SK-N-SH treated with all-trans-retinoic acid at 6 μM for 48 hours (cell line): ENCODE measurements around the gene ARHGAP30.
"Not testable (repeated sequence)": the region's sequence is repeated elsewhere in the genome, so short reads cannot be mapped to it uniquely, and the experiment has no call there.

Experiments
- CSDC2 ChIP-seq: fragments of 250-450 bp; sonication (Bioruptor Pico); IDR thresholded peaks from 2 replicates; pipeline ENCODE4 v1.5.0; 2020; ENCODE audit warnings: mild to moderate bottlenecking, moderate library complexity
- GLIS3 ChIP-seq: fragments of 250-450 bp; sonication (Bioruptor Pico); IDR thresholded peaks from 2 replicates; pipeline ENCODE4 v1.5.0; 2020; ENCODE audit warnings: mild to moderate bottlenecking, moderate library complexity
- ISL1 ChIP-seq: fragments of 250-450 bp; sonication (Bioruptor Pico); IDR thresholded peaks from 2 replicates; pipeline ENCODE4 v2.1.2; 2022; ENCODE audit warnings: mild to moderate bottlenecking, moderate library complexity
- OSR1 ChIP-seq: fragments of 250-450 bp; sonication (Bioruptor Pico); IDR thresholded peaks from 2 replicates; pipeline ENCODE4 v1.8.0; 2022; ENCODE audit warnings: moderate library complexity, mild to moderate bottlenecking, inconsistent platforms
- PPARA ChIP-seq: fragments of 250-450 bp; sonication (Bioruptor Pico); IDR thresholded peaks from 2 replicates; pipeline ENCODE4 v1.5.0; 2020; ENCODE audit warnings: mild to moderate bottlenecking, borderline replicate concordance
- ZFP3 ChIP-seq: fragments of 250-450 bp; sonication (Bioruptor Pico); IDR thresholded peaks from 2 replicates; pipeline ENCODE4 v1.5.0; 2020; ENCODE audit warnings: mild to moderate bottlenecking, moderate library complexity
- TF ChIP-seq, protein P1 (sequence below): fragments of 250-450 bp; sonication (Bioruptor Pico); IDR thresholded peaks from 2 replicates; pipeline ENCODE4 v1.5.1; 2020; ENCODE audit warnings: low read depth, mild to moderate bottlenecking, moderate library complexity
- TF ChIP-seq, protein P2 (sequence below): fragments of 250-450 bp; sonication (Bioruptor Pico); IDR thresholded peaks from 2 replicates; pipeline ENCODE4 v1.5.1; 2021; ENCODE audit warnings: mild to moderate bottlenecking, moderate library complexity
- TF ChIP-seq, protein P3 (sequence below): fragments of 250-450 bp; sonication (Bioruptor Pico); IDR thresholded peaks from 2 replicates; pipeline ENCODE4 v1.8.0; 2020; ENCODE audit warnings: mild to moderate bottlenecking, moderate library complexity, borderline replicate concordance

GRCh38 chr1:161063936-161064335 is 5.8 kb downstream of the ARHGAP30 start:
- TF ChIP-seq, protein P1, sequence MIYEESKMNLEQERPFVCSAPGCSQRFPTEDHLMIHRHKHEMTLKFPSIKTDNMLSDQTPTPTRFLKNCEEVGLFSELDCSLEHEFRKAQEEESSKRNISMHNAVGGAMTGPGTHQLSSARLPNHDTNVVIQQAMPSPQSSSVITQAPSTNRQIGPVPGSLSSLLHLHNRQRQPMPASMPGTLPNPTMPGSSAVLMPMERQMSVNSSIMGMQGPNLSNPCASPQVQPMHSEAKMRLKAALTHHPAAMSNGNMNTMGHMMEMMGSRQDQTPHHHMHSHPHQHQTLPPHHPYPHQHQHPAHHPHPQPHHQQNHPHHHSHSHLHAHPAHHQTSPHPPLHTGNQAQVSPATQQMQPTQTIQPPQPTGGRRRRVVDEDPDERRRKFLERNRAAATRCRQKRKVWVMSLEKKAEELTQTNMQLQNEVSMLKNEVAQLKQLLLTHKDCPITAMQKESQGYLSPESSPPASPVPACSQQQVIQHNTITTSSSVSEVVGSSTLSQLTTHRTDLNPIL (CRISPR knock-in tag): not testable (repeated sequence)
- not testable (repeated sequence) for TF ChIP-seq PPARA; ZFP3 (CRISPR knock-in tag); CSDC2 (CRISPR knock-in tag); OSR1; ISL1; GLIS3
- TF ChIP-seq, protein P2, sequence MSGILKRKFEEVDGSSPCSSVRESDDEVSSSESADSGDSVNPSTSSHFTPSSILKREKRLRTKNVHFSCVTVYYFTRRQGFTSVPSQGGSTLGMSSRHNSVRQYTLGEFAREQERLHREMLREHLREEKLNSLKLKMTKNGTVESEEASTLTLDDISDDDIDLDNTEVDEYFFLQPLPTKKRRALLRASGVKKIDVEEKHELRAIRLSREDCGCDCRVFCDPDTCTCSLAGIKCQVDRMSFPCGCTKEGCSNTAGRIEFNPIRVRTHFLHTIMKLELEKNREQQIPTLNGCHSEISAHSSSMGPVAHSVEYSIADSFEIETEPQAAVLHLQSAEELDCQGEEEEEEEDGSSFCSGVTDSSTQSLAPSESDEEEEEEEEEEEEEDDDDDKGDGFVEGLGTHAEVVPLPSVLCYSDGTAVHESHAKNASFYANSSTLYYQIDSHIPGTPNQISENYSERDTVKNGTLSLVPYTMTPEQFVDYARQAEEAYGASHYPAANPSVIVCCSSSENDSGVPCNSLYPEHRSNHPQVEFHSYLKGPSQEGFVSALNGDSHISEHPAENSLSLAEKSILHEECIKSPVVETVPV: not testable (repeated sequence)
- TF ChIP-seq, protein P3, sequence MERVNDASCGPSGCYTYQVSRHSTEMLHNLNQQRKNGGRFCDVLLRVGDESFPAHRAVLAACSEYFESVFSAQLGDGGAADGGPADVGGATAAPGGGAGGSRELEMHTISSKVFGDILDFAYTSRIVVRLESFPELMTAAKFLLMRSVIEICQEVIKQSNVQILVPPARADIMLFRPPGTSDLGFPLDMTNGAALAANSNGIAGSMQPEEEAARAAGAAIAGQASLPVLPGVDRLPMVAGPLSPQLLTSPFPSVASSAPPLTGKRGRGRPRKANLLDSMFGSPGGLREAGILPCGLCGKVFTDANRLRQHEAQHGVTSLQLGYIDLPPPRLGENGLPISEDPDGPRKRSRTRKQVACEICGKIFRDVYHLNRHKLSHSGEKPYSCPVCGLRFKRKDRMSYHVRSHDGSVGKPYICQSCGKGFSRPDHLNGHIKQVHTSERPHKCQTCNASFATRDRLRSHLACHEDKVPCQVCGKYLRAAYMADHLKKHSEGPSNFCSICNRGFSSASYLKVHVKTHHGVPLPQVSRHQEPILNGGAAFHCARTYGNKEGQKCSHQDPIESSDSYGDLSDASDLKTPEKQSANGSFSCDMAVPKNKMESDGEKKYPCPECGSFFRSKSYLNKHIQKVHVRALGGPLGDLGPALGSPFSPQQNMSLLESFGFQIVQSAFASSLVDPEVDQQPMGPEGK (CRISPR knock-in tag): not testable (repeated sequence)
